ENCODE measurements around the gene AFAP1.

The AFAP1 gene

DNA sequence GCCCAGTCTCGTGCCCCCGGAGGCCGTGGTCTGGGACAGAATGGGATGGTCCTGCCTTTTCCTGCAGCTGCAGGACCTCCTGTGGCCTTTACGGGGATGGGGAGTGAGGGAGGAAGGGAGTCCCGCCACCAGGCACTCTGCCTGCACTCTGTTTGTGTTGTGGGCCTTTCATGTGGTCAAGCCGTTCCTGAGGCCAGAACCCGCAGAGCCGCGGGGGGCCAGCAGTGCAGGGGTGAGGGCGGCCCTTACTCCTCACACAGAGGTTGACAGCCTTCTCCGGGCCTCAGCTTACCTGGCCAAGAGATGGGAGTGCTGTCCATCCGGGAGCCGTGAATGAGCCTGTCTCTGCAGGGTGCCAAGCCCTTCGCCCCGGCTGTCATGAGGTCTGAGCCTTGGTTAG, 230.7 kb downstream of the AFAP1 start:
- H3K4me3 ChIP-seq (ENCODE audit: low read length) = no peak overlapping the region
- TF ChIP-seq, protein P1, sequence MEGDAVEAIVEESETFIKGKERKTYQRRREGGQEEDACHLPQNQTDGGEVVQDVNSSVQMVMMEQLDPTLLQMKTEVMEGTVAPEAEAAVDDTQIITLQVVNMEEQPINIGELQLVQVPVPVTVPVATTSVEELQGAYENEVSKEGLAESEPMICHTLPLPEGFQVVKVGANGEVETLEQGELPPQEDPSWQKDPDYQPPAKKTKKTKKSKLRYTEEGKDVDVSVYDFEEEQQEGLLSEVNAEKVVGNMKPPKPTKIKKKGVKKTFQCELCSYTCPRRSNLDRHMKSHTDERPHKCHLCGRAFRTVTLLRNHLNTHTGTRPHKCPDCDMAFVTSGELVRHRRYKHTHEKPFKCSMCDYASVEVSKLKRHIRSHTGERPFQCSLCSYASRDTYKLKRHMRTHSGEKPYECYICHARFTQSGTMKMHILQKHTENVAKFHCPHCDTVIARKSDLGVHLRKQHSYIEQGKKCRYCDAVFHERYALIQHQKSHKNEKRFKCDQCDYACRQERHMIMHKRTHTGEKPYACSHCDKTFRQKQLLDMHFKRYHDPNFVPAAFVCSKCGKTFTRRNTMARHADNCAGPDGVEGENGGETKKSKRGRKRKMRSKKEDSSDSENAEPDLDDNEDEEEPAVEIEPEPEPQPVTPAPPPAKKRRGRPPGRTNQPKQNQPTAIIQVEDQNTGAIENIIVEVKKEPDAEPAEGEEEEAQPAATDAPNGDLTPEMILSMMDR (conservative IDR thresholded peaks at IDR 0.05; ENCODE audit: low read depth, low read length) = no peak
- no peak for DNase-seq (ENCODE audit: low read depth)

All from retinal pigment epithelial cell (primary cell).